Astrocyte of the cerebellum (primary cell): ENCODE measurements around the gene GBP4.

Source experiments
- DNase-seq: peaks from one replicate; pipeline ENCODE4 v3.0.0-alpha.2; 2011; ENCODE audit warnings: low read depth
- H3K4me3 ChIP-seq: 2 replicates; pipeline ENCODE4 v1.5.1; 2011; ENCODE audit warnings: mild to moderate bottlenecking, low read depth, low read length, moderate library complexity
- in situ Hi-C: cut with HindIII; loops from 2 replicates; pipeline ENCODE4 v1.10.0; 2017; ENCODE audit warnings: low sequenced_read_pairs
- TF ChIP-seq, protein P1 (sequence below): IDR thresholded peaks from 2 replicates; pipeline ENCODE4 v1.5.1; 2012; ENCODE audit warnings: low read length, low read depth, moderate library complexity, mild to moderate bottlenecking; ENCODE audit errors: missing control alignments

The GBP4 gene

DNA sequence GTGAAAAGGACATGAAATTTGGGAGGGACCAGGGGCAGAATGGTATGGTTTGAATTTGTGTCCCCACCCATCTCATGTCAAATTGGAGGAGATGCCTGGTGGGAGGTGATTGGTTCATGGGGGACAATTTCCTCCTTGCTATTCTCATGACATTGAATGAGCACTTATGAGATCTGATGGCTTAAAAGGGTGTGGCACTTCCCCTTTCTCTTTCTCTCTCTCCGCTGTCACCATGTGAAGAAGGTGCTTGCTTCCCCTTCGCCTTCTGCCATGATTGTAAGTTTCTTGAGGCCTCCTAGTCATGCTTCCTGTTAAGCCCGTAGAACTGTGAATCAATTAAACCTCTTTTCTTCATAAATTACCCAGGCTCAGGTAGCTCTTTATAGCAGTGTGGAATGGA lies 7.6 kb upstream of the GBP4 start:
- in situ Hi-C loops: no loop called here
- TF ChIP-seq, protein P1, sequence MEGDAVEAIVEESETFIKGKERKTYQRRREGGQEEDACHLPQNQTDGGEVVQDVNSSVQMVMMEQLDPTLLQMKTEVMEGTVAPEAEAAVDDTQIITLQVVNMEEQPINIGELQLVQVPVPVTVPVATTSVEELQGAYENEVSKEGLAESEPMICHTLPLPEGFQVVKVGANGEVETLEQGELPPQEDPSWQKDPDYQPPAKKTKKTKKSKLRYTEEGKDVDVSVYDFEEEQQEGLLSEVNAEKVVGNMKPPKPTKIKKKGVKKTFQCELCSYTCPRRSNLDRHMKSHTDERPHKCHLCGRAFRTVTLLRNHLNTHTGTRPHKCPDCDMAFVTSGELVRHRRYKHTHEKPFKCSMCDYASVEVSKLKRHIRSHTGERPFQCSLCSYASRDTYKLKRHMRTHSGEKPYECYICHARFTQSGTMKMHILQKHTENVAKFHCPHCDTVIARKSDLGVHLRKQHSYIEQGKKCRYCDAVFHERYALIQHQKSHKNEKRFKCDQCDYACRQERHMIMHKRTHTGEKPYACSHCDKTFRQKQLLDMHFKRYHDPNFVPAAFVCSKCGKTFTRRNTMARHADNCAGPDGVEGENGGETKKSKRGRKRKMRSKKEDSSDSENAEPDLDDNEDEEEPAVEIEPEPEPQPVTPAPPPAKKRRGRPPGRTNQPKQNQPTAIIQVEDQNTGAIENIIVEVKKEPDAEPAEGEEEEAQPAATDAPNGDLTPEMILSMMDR: no peak
- no peak for DNase-seq
- H3K4me3 ChIP-seq: no peak overlapping the region

DNA sequence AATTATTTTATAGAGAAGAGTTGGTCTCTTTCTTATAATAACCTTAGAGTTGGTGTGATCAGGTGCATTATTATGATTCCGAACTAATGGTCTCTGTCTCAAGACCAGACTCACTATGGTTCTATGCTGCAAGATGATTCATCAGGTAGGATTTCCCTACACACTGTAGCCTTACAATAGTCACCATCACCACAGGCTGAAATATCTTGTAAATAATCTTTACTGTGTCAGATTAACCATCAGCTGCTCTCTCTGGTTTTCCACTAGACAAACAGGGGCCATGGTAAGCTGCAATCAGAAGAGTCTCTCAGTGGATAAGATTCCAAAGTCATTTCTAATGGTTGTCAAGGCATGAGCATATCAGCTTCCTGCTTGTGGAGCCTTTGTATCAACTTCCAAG lies 4.4 kb upstream of the GBP4 start:
- TF ChIP-seq, protein P1: no peak
- DNase-seq: no peak
- in situ Hi-C loops: no loop called here
- H3K4me3 ChIP-seq: no peak overlapping the region

DNA sequence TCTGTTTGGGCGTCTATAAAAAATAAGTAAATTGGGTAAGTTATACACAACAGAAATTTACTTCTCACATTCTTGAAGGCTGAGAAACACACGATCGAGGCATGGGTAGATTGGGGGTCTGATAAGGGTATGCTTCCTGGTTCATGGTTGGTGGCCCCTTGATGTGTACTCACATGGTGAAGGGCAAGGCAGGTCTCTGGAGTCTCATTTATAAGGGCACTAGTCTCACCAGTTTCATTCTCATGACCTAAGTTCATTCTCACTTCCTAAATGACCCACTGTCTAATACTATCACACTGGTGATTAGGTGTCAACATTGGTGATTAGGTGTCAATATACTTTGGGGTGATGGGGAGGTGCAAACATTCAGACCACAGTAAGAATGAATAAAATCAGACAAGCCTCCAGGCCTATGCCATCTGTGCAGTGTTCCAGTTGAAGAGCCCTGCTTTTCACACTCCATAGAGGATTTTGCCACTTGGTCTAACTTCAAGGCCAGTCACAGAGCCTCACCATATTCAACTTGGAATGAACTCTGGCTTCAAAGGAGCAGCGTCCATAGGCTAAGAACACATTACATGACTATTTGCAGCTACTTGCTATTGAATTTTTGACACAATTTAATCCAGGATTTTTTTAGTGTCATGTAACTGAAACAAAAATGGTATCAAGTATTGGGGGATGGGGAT lies 2.5 kb upstream of the GBP4 start:
- no peak overlapping the region for H3K4me3 ChIP-seq
- TF ChIP-seq, protein P1: no peak
- in situ Hi-C loops: no loop called here
- no peak for DNase-seq

DNA sequence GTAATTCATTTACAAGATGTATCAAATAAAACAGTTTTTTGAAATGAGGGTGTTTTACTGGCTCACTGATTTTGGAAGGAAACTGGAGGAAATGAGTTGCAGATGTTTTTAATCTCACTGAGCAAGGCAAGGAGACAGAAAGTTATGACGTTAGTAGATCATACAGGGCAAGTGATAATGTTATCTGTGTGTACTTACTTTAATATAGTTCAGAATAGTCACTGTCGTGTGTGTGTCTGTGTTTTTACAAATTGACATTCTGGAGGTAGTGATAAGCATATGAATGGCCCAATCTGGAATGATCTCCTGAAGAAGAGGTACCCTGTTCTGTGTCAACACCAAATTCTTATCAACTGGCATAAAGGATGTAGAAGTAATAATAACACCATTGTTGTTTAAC lies 1.9 kb upstream of the GBP4 start:
- H3K4me3 ChIP-seq: no peak overlapping the region
- TF ChIP-seq, protein P1: no peak
- no peak for DNase-seq
- in situ Hi-C loops: no loop called here

DNA sequence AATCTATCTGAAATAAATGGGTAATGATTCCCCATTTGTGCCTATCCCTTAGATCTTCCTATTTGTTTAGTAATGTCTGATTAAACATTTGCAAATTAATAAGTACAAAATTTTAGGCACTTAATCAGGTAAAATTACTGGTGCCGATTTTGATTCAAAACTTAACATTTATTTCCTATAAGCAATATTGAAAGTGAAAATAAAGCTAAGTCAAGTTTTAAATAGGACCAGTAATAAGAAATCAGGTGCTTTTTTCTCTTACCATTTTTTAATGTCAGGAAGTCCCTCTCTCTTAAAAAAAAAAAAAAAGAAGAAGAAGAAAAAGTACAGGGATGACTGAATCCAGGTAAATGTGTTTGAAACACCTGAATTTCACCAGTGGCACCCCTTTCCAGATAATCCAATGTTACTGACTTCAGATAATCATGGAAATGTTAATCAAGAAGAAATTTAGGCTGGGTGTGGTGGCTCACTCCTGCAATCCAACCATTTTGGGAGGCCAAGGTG lies 836 bp upstream of the GBP4 start:
- DNase-seq: no peak
- no peak overlapping the region for H3K4me3 ChIP-seq
- TF ChIP-seq, protein P1: no peak
- in situ Hi-C loops: no loop called here

DNA sequence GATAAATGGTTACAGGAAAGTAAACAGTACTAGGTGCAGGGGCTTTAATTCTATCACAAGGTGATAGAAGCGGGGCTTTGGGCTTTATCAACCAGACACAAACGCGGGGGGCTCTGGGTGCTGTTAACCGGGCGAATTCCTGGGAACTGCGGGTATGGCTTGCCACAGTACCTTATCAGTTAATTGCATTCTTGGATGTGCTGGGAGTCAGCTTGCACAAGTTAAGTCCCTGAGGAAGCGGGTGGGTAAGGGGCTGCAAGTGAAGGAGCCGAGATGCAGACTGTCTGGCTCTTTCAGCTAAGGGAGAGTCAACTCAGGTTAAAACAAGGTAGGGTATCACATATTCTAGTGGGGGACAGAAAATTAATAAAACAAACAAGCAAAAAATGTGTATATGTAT lies 661 bp downstream of the GBP4 start:
- peak overlapping the region; percentile 13 for H3K4me3 ChIP-seq
- DNase-seq: no peak
- TF ChIP-seq, protein P1: no peak
- in situ Hi-C loops: no loop called here
